ENCODE data around the gene CELF1. TPM values are rescaled to one million over a fixed set of nuclear protein-coding genes. Genes with fewer than 3 reads are reported as not detected.

The CELF1 gene
- total and polyA plus RNA-seq, 3 donors from 2014 or later = 74.3 to 208 (median 193) TPM

DNA sequence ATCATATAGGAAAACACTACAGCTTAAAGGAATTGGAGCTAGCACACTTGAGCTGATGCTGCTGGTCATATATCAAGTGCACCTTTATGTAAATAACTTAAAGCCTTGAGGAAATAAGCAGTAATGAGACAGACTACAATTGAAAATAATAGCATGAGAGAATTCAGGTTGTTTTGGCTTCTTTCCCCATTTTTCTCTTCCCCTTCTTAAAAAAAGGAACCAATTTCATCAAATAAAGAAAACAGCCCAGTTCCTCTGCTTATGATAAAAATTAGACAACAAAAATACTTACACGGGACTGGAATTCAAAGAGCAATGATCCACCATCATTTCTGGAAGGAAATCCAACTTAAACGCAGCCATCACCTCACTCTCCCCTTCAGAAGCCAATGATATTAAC is 53.8 kb downstream of the CELF1 start:
- Histone ChIP-seq H3K4me1 (peaks cover 38% of the 10 kb centered on the region), H3K36me3 (ENCODE audit: low read depth, missing control alignments) (no peaks in the 10 kb centered on the region), H3K27me3 (no peaks in the 10 kb centered on the region), H3K4me3 (no peak overlapping the region), H3K9me3 (no peaks in the 10 kb centered on the region), H3K27ac (peak overlapping the region in 1 of 2 donors; percentile 0)
- TF ChIP-seq CTCF (IDR thresholded peaks at IDR 0.05) (no peak), POLR2A (IDR thresholded peaks at IDR 0.05) (no peak)
- intact Hi-C loops (cut with DNase I; ENCODE audit: low total_unique reads) = no loop called here
- no peak for DNase-seq
- WGBS, 2 donors = 34 to 43% methylated on average over 2 of the region's 2 CpGs

- H3K36me3 ChIP-seq (ENCODE audit: low read depth, missing control alignments) = no peaks in the 10 kb centered on the region
- H3K4me1 ChIP-seq = peaks cover 38% of the 10 kb centered on the region
- 47 to 55% methylated on average over 4 of the region's 4 CpGs for WGBS, 2 donors
- no peak overlapping the region for H3K4me3 ChIP-seq
- peak overlapping the region in 1 of 2 donors; percentile 39 for H3K27ac ChIP-seq
- TF ChIP-seq POLR2A (IDR thresholded peaks at IDR 0.05) = no peak
- no peak for TF ChIP-seq CTCF (IDR thresholded peaks at IDR 0.05)
- no peak for DNase-seq
- H3K27me3 ChIP-seq = no peaks in the 10 kb centered on the region
- H3K9me3 ChIP-seq = no peaks in the 10 kb centered on the region
- intact Hi-C loops (cut with DNase I; ENCODE audit: low total_unique reads) = no loop called here
These were observed 54.3 kb downstream of the CELF1 start for GRCh38 chr11:47498584-47499152.

GRCh38 chr11:47498149-47498548 is 54.8 kb downstream of the CELF1 start:
- Histone ChIP-seq H3K4me3 (no peak overlapping the region), H3K27ac (peak overlapping the region in 1 of 2 donors; percentile 39), H3K4me1 (peaks cover 36% of the 10 kb centered on the region), H3K36me3 (ENCODE audit: low read depth, missing control alignments) (no peaks in the 10 kb centered on the region), H3K27me3 (no peaks in the 10 kb centered on the region), H3K9me3 (no peaks in the 10 kb centered on the region)
- TF ChIP-seq CTCF (IDR thresholded peaks at IDR 0.05) (no peak), POLR2A (IDR thresholded peaks at IDR 0.05) (no peak)
- intact Hi-C loops (cut with DNase I; ENCODE audit: low total_unique reads) = no loop called here
- DNase-seq = no peak
- WGBS, 2 donors = 88 to 95% methylated on average over 3 of the region's 3 CpGs

- no peak for TF ChIP-seq POLR2A (IDR thresholded peaks at IDR 0.05)
- Histone ChIP-seq H3K4me3 (no peak overlapping the region), H3K36me3 (ENCODE audit: low read depth, missing control alignments) (no peaks in the 10 kb centered on the region), H3K27me3 (no peaks in the 10 kb centered on the region), H3K27ac (no peak overlapping the region), H3K9me3 (no peaks in the 10 kb centered on the region), H3K4me1 (peaks cover 30% of the 10 kb centered on the region)
- intact Hi-C loops (cut with DNase I; ENCODE audit: low total_unique reads) = no loop called here
- DNase-seq = no peak
These were observed 56.1 kb downstream of the CELF1 start for GRCh38 chr11:47496808-47497207.

GRCh38 chr11:47495856-47496217 is 57.1 kb downstream of the CELF1 start:
- Histone ChIP-seq H3K27me3 (no peaks in the 10 kb centered on the region), H3K4me3 (no peak overlapping the region), H3K36me3 (ENCODE audit: low read depth, missing control alignments) (no peaks in the 10 kb centered on the region), H3K4me1 (peaks cover 30% of the 10 kb centered on the region), H3K9me3 (no peaks in the 10 kb centered on the region), H3K27ac (no peak overlapping the region)
- no peak for DNase-seq
- WGBS, 2 donors = 50 to 51% methylated on average over 1 of the region's 1 CpG
- intact Hi-C loops (cut with DNase I; ENCODE audit: low total_unique reads) = no loop called here
- TF ChIP-seq CTCF (IDR thresholded peaks at IDR 0.05) (no peak), POLR2A (IDR thresholded peaks at IDR 0.05) (no peak)
